GM19452 (cell line): ENCODE data around the gene ACE2.

Source experiments
- ATAC-seq: cut with Tn5 transposase; IDR thresholded peaks from one replicate; pipeline ENCODE4 v1.9.1; 2021; ENCODE audit not compliant: unreplicated experiment

The ACE2 gene

GRCh38 chrX:15512401-15512965 is 88.3 kb downstream of the ACE2 start:
- no peak for ATAC-seq

- no peak for ATAC-seq
These were observed 89.2 kb downstream of the ACE2 start for GRCh38 chrX:15511563-15511962.
